GM23338 (cell line): Measurements from ENCODE around the gene COL6A3. TPM values are rescaled to one million over a fixed set of nuclear protein-coding genes. Genes with fewer than 3 reads are reported as not detected.

Source experiments
- CREB1 ChIP-seq: fragments of 250-450 bp; sonication (Bioruptor Pico); IDR thresholded peaks from 2 replicates; pipeline ENCODE4 v1.5.0; 2020; ENCODE audit warnings: low read depth, mild to moderate bottlenecking, moderate library complexity
- EZH2 ChIP-seq: fragments of 200-600 bp; sonication (generic); IDR thresholded peaks from one replicate; pipeline ENCODE4 v1.8.0; 2017; ENCODE audit warnings: antibody characterized with exemption, mild to moderate bottlenecking, low read depth; ENCODE audit not compliant: unreplicated experiment
- EZH2phosphoT487 ChIP-seq: fragments of 200-600 bp; sonication (generic); IDR thresholded peaks from one replicate; pipeline ENCODE4 v1.8.1; 2018; ENCODE audit warnings: antibody characterized with exemption; ENCODE audit not compliant: unreplicated experiment
- POLR2AphosphoS5 ChIP-seq: IDR thresholded peaks from 2 replicates; pipeline ENCODE4 v1.6.1; 2016; ENCODE audit warnings: antibody characterized with exemption, low read depth
- STAT1 ChIP-seq: IDR thresholded peaks from one replicate; pipeline ENCODE4 v1.6.1; 2016; ENCODE audit warnings: antibody characterized with exemption; ENCODE audit not compliant: unreplicated experiment
- ZNF114 ChIP-seq: fragments of 250-450 bp; sonication (Bioruptor Pico); IDR thresholded peaks from 2 replicates; pipeline ENCODE4 v1.5.0; 2020; ENCODE audit warnings: mild to moderate bottlenecking, moderate library complexity
- ZNF331 ChIP-seq: fragments of 250-450 bp; sonication (Bioruptor Pico); IDR thresholded peaks from 2 replicates; pipeline ENCODE4 v1.5.0; 2020; ENCODE audit warnings: low read depth, mild to moderate bottlenecking, moderate library complexity
- polyA plus RNA-seq: library from polyadenylated mRNA; unstranded; fragments of >200 nt; fragmentation: Nextera tagmentation; extraction: Ambion mirVana; gene quantifications from 2 replicates; pipeline ENCODE4 v1.2.1, GENCODE V29; 2016
- total RNA-seq: library from RNA; depleted of rRNA; stranded (reverse); fragments of >200 nt; shearing (Covaris generic); gene quantifications from 2 replicates; pipeline ENCODE4 v1.2.3, GENCODE V29; 2014
- TF ChIP-seq, protein P1 (sequence below): fragments of 250-450 bp; sonication (Bioruptor Pico); IDR thresholded peaks from 2 replicates; pipeline ENCODE4 v1.5.0; 2020; ENCODE audit warnings: mild to moderate bottlenecking, moderate library complexity
- TF ChIP-seq, protein P2 (sequence below): IDR thresholded peaks from one replicate; pipeline ENCODE4 v1.6.1; 2018; ENCODE audit warnings: antibody characterized with exemption; ENCODE audit not compliant: unreplicated experiment

Gene COL6A3
- total and polyA plus RNA-seq, 2 experiments from 2014 or later, result 1.2 to 7.3 TPM

DNA sequence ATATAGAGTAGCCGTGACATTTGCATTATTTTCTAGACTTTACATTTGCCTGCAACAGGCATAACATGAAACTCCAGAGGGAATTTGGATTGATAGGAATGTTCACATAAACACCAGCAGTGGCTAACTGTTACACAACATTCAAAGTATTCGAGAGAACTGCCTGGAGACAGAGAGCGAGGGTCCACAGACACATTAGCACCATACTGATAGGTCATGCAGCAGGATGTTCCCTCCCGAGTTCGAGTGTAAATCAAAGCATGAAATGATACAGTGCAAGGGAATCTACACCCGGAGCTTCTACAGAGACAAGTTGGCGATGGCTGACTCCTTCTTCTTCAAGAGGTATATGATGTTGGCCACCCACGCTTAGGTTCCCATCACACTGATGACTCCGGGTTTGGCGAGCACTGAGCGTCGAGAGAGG, 89.5 kb downstream of the COL6A3 start (continued):
- TF ChIP-seq, protein P1, sequence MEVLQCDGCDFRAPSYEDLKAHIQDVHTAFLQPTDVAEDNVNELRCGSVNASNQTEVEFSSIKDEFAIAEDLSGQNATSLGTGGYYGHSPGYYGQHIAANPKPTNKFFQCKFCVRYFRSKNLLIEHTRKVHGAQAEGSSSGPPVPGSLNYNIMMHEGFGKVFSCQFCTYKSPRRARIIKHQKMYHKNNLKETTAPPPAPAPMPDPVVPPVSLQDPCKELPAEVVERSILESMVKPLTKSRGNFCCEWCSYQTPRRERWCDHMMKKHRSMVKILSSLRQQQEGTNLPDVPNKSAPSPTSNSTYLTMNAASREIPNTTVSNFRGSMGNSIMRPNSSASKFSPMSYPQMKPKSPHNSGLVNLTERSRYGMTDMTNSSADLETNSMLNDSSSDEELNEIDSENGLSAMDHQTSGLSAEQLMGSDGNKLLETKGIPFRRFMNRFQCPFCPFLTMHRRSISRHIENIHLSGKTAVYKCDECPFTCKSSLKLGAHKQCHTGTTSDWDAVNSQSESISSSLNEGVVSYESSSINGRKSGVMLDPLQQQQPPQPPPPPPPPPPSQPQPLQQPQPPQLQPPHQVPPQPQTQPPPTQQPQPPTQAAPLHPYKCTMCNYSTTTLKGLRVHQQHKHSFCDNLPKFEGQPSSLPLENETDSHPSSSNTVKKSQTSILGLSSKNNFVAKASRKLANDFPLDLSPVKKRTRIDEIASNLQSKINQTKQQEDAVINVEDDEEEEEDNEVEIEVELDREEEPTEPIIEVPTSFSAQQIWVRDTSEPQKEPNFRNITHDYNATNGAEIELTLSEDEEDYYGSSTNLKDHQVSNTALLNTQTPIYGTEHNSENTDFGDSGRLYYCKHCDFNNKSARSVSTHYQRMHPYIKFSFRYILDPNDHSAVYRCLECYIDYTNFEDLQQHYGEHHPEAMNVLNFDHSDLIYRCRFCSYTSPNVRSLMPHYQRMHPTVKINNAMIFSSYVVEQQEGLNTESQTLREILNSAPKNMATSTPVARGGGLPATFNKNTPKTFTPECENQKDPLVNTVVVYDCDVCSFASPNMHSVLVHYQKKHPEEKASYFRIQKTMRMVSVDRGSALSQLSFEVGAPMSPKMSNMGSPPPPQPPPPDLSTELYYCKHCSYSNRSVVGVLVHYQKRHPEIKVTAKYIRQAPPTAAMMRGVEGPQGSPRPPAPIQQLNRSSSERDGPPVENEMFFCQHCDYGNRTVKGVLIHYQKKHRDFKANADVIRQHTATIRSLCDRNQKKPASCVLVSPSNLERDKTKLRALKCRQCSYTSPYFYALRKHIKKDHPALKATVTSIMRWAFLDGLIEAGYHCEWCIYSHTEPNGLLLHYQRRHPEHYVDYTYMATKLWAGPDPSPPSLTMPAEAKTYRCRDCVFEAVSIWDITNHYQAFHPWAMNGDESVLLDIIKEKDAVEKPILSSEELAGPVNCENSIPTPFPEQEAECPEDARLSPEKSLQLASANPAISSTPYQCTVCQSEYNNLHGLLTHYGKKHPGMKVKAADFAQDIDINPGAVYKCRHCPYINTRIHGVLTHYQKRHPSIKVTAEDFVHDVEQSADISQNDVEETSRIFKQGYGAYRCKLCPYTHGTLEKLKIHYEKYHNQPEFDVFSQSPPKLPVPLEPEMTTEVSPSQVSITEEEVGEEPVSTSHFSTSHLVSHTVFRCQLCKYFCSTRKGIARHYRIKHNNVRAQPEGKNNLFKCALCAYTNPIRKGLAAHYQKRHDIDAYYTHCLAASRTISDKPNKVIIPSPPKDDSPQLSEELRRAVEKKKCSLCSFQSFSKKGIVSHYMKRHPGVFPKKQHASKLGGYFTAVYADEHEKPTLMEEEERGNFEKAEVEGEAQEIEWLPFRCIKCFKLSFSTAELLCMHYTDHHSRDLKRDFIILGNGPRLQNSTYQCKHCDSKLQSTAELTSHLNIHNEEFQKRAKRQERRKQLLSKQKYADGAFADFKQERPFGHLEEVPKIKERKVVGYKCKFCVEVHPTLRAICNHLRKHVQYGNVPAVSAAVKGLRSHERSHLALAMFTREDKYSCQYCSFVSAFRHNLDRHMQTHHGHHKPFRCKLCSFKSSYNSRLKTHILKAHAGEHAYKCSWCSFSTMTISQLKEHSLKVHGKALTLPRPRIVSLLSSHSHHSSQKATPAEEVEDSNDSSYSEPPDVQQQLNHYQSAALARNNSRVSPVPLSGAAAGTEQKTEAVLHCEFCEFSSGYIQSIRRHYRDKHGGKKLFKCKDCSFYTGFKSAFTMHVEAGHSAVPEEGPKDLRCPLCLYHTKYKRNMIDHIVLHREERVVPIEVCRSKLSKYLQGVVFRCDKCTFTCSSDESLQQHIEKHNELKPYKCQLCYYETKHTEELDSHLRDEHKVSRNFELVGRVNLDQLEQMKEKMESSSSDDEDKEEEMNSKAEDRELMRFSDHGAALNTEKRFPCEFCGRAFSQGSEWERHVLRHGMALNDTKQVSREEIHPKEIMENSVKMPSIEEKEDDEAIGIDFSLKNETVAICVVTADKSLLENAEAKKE (CRISPR knock-in tag), result no peak
- no peak for TF ChIP-seq EZH2phosphoT487
- TF ChIP-seq ZNF114 (CRISPR knock-in tag), result no peak
- TF ChIP-seq, protein P2, sequence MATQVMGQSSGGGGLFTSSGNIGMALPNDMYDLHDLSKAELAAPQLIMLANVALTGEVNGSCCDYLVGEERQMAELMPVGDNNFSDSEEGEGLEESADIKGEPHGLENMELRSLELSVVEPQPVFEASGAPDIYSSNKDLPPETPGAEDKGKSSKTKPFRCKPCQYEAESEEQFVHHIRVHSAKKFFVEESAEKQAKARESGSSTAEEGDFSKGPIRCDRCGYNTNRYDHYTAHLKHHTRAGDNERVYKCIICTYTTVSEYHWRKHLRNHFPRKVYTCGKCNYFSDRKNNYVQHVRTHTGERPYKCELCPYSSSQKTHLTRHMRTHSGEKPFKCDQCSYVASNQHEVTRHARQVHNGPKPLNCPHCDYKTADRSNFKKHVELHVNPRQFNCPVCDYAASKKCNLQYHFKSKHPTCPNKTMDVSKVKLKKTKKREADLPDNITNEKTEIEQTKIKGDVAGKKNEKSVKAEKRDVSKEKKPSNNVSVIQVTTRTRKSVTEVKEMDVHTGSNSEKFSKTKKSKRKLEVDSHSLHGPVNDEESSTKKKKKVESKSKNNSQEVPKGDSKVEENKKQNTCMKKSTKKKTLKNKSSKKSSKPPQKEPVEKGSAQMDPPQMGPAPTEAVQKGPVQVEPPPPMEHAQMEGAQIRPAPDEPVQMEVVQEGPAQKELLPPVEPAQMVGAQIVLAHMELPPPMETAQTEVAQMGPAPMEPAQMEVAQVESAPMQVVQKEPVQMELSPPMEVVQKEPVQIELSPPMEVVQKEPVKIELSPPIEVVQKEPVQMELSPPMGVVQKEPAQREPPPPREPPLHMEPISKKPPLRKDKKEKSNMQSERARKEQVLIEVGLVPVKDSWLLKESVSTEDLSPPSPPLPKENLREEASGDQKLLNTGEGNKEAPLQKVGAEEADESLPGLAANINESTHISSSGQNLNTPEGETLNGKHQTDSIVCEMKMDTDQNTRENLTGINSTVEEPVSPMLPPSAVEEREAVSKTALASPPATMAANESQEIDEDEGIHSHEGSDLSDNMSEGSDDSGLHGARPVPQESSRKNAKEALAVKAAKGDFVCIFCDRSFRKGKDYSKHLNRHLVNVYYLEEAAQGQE, result no peak
- TF ChIP-seq STAT1, result no peak
- TF ChIP-seq ZNF331 (CRISPR knock-in tag), result no peak
- TF ChIP-seq EZH2, result no peak
- TF ChIP-seq CREB1 (CRISPR knock-in tag), result no peak
- TF ChIP-seq POLR2AphosphoS5, result no peak
